ENCODE results near the gene LMLN.

LMLN gene

DNA sequence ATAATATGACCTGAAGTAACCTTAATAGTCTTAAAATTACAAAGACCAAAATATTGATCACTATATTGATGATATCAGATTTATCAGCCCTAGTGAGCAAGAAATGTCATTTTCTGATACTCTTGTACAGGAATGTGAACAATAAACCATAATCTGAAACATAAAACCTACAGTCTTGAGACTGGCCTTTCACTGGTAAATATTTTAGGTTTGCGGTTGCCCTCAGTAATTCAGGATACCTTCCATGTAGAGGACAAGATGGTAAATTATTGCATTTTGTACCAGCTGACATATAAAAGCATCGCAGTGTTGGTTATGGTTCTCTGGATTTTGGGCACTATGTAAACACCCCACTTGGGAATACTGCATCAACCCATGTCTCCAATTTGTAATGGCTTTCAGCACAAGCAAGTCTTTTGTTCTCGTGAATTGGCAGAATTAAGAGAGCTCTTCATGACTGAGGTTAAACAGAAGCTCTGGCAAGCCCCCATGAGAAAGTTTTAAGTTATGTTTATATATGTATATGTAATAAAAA, 128.5 kb downstream of the LMLN start:
- Histone ChIP-seq H3K27me3 (ENCODE audit: control insufficient read depth in 5 of 5, insufficient read depth in 4 of 5, low read length in 5 of 5) (peaks cover 0 to 15% (median 10%) of the 10 kb centered on the region in 5 donors), H3K9me3 (ENCODE audit: control insufficient read depth in 5 of 5, low read length in 5 of 5) (no peaks in the 10 kb centered on the region), H3K4me1 (ENCODE audit: control insufficient read depth in 5 of 5, insufficient read depth in 5 of 5, low read length in 5 of 5) (no peaks in the 10 kb centered on the region)

DNA sequence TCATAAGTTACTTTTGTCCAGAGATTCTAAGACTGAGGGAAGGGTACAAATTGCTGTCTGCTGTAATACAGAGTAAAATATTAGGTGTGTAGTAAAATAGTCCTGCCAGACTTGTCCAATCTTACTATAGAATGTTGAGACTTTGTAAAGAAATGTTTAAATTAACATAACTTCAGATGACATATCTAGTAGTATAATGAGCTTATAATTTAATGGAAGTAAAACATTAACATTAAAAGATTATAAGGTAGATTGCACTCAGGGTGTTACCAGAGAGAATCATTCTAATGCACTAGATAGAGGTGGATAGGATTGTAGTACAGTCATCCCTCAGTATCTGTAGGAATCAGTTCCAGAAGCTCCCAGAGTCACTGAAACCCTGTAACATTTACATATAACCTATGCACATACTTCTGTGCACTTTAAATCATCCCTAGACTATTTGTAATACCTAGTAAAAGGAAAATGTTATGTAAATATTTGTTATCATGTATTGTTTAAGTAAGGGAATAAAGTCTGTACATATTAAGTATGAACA, 130.8 kb downstream of the LMLN start:
- H3K4me3 ChIP-seq (ENCODE audit: low read depth in 1 of 5, low read length in 5 of 5) = no peak overlapping the region
- H3K9me3 ChIP-seq (ENCODE audit: control insufficient read depth in 5 of 5, low read length in 5 of 5) = no peaks in the 10 kb centered on the region
- no peaks in the 10 kb centered on the region for H3K36me3 ChIP-seq (ENCODE audit: control insufficient read depth in 5 of 5, insufficient read depth in 5 of 5, low read length in 5 of 5)
- no peak overlapping the region for H3K9ac ChIP-seq (ENCODE audit: low read length in 5 of 5)
- H3K27me3 ChIP-seq (ENCODE audit: control insufficient read depth in 5 of 5, insufficient read depth in 4 of 5, low read length in 5 of 5) = peaks cover 0 to 13% (median 9%) of the 10 kb centered on the region in 5 donors
- H3K27ac ChIP-seq (ENCODE audit: low read depth, low read length) = no peak overlapping the region
- H3K4me1 ChIP-seq (ENCODE audit: control insufficient read depth in 5 of 5, insufficient read depth in 5 of 5, low read length in 5 of 5) = no peaks in the 10 kb centered on the region

More for the DNA sequence above, 128.5 kb downstream of the LMLN start:
- Histone ChIP-seq H3K36me3 (ENCODE audit: control insufficient read depth in 5 of 5, insufficient read depth in 5 of 5, low read length in 5 of 5) (no peaks in the 10 kb centered on the region), H3K27ac (ENCODE audit: low read depth, low read length) (no peak overlapping the region), H3K4me3 (ENCODE audit: low read depth in 1 of 5, low read length in 5 of 5) (no peak overlapping the region), H3K9ac (ENCODE audit: low read length in 5 of 5) (no peak overlapping the region)

DNA sequence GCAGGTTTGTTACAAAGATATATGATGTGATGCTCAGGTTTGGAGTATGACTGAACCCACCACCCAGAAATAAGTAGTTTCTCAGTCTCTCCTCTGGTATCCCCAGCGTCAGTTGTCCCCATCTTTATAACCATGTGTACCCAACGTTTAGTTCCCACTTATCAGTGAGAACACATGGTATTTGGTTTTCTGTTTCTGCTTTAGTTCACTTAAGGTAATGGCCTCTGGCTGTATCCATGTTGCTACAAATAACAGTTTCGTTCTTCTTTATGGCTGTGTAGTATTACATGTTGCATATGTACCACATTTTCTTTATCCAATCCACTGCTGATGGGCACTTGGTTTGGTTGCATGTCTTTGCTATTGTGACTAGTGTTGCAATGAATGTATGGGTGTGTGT, 132.3 kb downstream of the LMLN start:
- no peak overlapping the region for H3K4me3 ChIP-seq (ENCODE audit: low read depth in 1 of 5, low read length in 5 of 5)
- no peak overlapping the region for H3K27ac ChIP-seq (ENCODE audit: low read depth, low read length)
- no peaks in the 10 kb centered on the region for H3K4me1 ChIP-seq (ENCODE audit: control insufficient read depth in 5 of 5, insufficient read depth in 5 of 5, low read length in 5 of 5)
- peaks cover 0 to 13% (median 6%) of the 10 kb centered on the region in 5 donors for H3K27me3 ChIP-seq (ENCODE audit: control insufficient read depth in 5 of 5, insufficient read depth in 4 of 5, low read length in 5 of 5)
- no peaks in the 10 kb centered on the region for H3K36me3 ChIP-seq (ENCODE audit: control insufficient read depth in 5 of 5, insufficient read depth in 5 of 5, low read length in 5 of 5)
- H3K9ac ChIP-seq (ENCODE audit: low read length in 5 of 5) = no peak overlapping the region
- H3K9me3 ChIP-seq (ENCODE audit: control insufficient read depth in 5 of 5, low read length in 5 of 5) = no peaks in the 10 kb centered on the region

DNA sequence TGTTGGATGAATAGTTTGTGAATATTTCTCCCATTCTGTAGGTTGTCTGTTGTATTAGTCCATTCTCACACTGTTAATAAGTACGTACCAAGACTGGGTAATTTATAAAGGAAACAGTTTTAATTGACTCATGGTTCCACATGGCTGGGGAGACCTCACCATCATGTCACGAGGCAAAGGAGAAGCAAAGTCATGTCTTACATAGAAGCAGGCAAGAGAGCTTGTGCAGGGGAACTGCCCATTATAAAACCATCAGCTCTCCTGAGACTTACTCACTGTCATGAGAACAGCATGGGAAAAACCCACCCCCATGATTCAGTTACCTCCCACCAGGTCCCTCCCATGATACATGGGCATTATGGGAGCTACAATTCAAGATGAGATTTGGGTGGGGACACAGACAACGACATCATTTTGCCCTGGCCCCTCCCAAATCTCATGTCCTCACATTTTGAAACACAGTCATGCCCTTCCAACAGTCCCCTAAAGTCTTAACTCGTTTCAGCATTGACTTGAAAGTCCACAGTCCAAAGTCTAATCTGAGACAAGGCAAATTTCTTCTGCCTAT, 133.2 kb downstream of the LMLN start:
- Histone ChIP-seq H3K4me3 (ENCODE audit: low read depth in 1 of 5, low read length in 5 of 5) (no peak overlapping the region), H3K36me3 (ENCODE audit: control insufficient read depth in 5 of 5, insufficient read depth in 5 of 5, low read length in 5 of 5) (no peaks in the 10 kb centered on the region), H3K9me3 (ENCODE audit: control insufficient read depth in 5 of 5, low read length in 5 of 5) (no peaks in the 10 kb centered on the region), H3K9ac (ENCODE audit: low read length in 5 of 5) (no peak overlapping the region), H3K27me3 (ENCODE audit: control insufficient read depth in 5 of 5, insufficient read depth in 4 of 5, low read length in 5 of 5) (peaks cover 0 to 8% (median 4%) of the 10 kb centered on the region in 5 donors), H3K27ac (ENCODE audit: low read depth, low read length) (no peak overlapping the region), H3K4me1 (ENCODE audit: control insufficient read depth in 5 of 5, insufficient read depth in 5 of 5, low read length in 5 of 5) (no peaks in the 10 kb centered on the region)
